ENCODE results near the gene ZNF516.
A peak's percentile ranks its signal among the peaks of the same experiment; 100 is the strongest.

The ZNF516 gene

DNA sequence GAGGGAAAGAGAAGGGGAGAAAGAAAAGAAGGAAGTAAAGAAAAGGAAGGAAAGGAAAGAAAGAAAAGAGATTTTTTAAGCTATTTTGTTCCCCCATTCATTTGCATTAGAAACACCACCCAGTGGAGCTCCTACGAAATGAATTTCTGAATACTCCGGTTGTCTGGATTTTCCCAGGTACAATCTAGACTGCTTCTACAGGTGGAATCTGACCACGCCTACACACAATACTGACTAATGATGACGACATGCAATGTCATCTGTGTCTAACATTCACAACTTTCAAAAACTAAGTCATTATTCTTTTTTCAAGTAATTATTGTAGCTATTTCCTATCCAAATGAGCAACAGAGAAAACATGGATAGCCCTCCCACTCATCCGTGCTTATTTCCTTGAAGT lies 121.7 kb downstream of the ZNF516 start:
- H3K27ac ChIP-seq, result no peak overlapping the region
- no peak for DNase-seq (ENCODE audit: low spot score)
- H3K4me3 ChIP-seq, result no peak overlapping the region
- TF ChIP-seq, protein P1, sequence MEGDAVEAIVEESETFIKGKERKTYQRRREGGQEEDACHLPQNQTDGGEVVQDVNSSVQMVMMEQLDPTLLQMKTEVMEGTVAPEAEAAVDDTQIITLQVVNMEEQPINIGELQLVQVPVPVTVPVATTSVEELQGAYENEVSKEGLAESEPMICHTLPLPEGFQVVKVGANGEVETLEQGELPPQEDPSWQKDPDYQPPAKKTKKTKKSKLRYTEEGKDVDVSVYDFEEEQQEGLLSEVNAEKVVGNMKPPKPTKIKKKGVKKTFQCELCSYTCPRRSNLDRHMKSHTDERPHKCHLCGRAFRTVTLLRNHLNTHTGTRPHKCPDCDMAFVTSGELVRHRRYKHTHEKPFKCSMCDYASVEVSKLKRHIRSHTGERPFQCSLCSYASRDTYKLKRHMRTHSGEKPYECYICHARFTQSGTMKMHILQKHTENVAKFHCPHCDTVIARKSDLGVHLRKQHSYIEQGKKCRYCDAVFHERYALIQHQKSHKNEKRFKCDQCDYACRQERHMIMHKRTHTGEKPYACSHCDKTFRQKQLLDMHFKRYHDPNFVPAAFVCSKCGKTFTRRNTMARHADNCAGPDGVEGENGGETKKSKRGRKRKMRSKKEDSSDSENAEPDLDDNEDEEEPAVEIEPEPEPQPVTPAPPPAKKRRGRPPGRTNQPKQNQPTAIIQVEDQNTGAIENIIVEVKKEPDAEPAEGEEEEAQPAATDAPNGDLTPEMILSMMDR (IDR thresholded peaks at IDR 0.05), result no peak

DNA sequence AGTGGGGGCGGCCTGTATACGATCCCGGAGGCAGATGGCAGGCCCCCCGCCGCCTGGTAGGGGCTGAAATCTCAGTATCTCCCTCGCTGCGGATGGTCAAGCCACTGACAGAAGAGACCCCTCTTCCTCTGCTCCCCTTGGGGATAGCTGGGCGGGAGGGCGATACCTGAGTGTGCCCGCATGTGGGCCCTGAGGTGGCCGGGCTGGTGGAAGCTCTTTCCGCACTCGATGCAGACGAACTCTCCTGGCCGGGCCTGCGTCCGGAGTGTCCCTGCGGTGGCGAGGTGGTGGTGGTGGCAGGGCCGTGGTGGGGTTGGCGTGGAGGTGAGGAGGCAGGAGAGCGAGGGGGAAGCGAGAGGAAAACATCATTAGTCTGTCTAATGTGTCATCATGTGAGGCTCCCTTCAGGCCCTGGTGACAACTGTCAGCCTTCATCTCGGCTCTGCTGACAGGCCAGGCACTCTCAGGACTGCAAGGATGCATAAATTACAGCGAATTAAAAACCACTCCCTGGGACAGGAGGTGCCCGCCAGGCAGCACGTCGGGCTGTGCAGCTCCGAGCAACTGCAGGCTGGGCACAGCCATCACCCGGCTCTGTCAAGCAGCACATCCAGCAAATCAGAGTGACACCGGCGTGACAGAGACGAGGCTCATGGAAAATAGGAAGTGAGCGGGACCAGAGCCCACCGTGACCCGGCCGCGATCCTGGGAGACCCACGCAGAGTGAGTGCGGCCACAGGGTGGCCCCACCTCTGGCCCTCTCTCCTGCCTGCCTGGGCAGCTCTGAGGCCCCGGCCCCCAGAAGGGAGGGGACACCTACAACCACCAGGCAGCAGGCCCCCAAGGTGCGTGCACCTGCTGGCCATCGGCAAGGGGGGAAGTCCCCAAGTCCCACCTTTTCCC lies 123.5 kb downstream of the ZNF516 start:
- TF ChIP-seq, protein P1 (IDR thresholded peaks at IDR 0.05), result no peak
- Histone ChIP-seq H3K27ac (no peak overlapping the region), H3K4me3 (no peak overlapping the region)
- DNase-seq (ENCODE audit: low spot score), result no peak

DNA sequence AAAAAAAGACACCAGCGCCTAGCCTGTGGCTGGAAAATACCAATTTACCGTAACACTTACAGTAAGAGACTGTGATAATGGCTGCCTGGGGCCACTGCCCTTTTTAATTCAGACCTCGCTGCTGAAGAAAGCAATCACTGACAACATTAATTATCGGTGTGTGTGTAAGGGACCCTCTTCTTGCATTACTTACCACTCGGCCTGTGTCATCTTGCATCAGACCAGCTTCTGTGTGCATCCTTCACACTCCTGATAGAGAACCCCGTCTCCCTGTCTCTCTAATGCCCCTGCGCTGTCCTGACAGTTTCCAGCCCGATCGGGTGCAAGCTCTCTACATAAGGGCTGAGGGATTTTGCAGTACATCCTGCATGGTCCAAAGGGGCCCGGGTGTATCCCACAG lies 124.4 kb downstream of the ZNF516 start:
- no peak for DNase-seq (ENCODE audit: low spot score)

DNA sequence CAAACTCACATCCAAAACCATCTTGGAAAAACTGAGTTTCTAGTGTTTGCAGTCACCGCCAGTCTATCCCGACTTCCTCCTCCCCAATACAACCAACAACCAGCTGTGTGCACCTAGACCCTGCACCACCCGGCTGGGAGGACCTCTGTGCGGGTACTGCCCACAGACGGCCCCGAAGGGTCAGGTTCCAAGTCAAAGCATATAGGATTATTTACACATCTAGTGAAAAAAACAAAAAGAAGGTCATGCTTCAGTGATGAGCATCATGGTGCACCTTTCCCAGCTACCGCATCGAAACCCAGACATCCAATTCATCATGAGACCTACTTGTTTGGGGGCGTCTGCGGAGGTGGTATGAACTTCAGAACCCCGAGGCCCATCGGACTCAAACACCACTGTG lies 124.8 kb downstream of the ZNF516 start:
- H3K4me3 ChIP-seq, result no peak overlapping the region
- TF ChIP-seq, protein P1 (IDR thresholded peaks at IDR 0.05), result no peak
- H3K27ac ChIP-seq, result no peak overlapping the region
- DNase-seq (ENCODE audit: low spot score), result no peak

More for the DNA sequence above, 124.4 kb downstream of the ZNF516 start:
- no peak overlapping the region for H3K4me3 ChIP-seq
- H3K27ac ChIP-seq, result no peak overlapping the region
- TF ChIP-seq, protein P1 (IDR thresholded peaks at IDR 0.05), result no peak

DNA sequence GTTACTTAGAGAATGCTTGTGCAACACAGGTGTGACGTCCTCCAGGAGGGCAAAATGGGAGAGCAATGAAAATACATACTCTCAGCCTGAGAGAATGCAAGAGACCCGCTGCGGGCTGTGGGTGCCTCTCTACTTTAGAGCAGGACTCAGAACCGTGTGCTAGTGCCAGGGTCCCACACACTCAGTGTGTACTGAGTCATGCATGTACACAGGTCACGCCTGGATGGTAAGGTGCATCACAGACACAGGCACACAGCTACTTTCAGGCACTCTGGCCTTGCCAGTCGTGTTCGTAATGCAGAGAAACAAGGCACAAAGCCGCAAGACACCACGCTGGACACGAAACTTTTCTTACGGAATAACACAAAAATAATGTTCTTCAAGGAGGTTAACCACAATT lies 125.3 kb downstream of the ZNF516 start:
- TF ChIP-seq, protein P1 (IDR thresholded peaks at IDR 0.05), result no peak
- Histone ChIP-seq H3K27ac (no peak overlapping the region), H3K4me3 (no peak overlapping the region)
- DNase-seq (ENCODE audit: low spot score), result no peak

DNA sequence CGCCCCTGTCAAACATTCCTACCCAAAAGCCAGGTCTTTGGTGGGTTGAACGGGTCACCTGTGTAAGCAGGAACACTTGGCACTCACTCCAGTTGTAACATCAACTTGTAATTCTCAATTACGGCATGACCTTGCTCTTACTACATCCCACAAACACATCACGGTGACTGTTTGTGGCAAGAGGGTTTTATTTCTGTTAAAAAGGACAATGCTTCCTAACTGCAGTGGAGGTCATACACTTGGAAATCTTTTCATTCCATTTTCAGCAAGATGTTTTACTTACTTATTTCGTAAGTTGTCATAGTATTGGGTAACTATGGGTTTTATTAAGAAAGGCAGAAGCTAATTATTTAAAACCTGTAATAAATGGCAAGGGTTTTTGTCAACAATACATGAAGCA lies 126.1 kb downstream of the ZNF516 start:
- TF ChIP-seq, protein P1 (IDR thresholded peaks at IDR 0.05), result no peak
- no peak overlapping the region for H3K4me3 ChIP-seq
- no peak overlapping the region for H3K27ac ChIP-seq
- DNase-seq (ENCODE audit: low spot score), result peak; percentile 7

DNA sequence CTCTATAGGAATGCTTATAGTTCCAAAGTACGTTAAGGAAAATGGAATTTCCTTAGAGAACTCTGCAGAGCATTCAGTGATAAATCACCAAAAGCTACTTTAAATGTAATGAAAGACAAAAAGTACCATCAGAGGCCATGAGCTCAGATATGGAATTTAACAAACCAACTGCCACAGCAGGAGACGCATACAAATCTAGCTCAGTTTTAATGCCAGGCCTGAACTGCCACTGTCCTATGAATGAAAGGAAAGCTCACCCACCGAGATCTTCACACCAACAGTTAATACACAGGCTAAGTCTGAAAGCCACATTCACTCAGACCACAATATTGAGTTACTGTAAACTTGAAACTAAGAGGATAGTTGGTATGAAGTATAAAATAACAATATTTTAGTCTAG lies 126.8 kb downstream of the ZNF516 start:
- TF ChIP-seq, protein P1 (IDR thresholded peaks at IDR 0.05), result no peak
- Histone ChIP-seq H3K4me3 (no peak overlapping the region), H3K27ac (no peak overlapping the region)
- DNase-seq (ENCODE audit: low spot score), result no peak
